ENCODE measurements around the gene AVEN. TPM values are rescaled to one million over a fixed set of nuclear protein-coding genes. Genes with fewer than 3 reads are reported as not detected.
"Not testable (repeated sequence)": the region's sequence is repeated elsewhere in the genome, so short reads cannot be mapped to it uniquely, and the experiment has no call there.

AVEN gene
- total RNA-seq, 2 donors from 2014 or later = 18.9 to 20.7 TPM

GRCh38 chr15:34009656-34010055 is 29.3 kb downstream of the AVEN start:
- no peaks in the 10 kb centered on the region for H3K27me3 Mint-ChIP-seq (ENCODE audit: insufficient read depth)
- WGBS, 2 experiments (ENCODE audit: insufficient coverage in 1 of 2, insufficient read length in 1 of 2) = 71 to 91% methylated on average over 1 of the region's 1 CpG
- no peak for TF ChIP-seq CTCF (conservative IDR thresholded peaks at IDR 0.05)
- no peaks in the 10 kb centered on the region for H3K36me3 ChIP-seq (ENCODE audit: control insufficient read depth, insufficient read depth, low read length)
- no peak overlapping the region for H3K27ac Mint-ChIP-seq
- H3K36me3 Mint-ChIP-seq (ENCODE audit: low read depth) = peaks cover 2% of the 10 kb centered on the region
- H3K27me3 ChIP-seq (ENCODE audit: control insufficient read depth, insufficient read depth, low read length, poor library complexity, severe bottlenecking) = no peaks in the 10 kb centered on the region
- no peak for DNase-seq
- no peak overlapping the region for H3K4me3 Mint-ChIP-seq
- no peaks in the 10 kb centered on the region for H3K9me3 Mint-ChIP-seq
- no peak overlapping the region for H3K27ac ChIP-seq (ENCODE audit: low read depth, low read length)
- no peak overlapping the region for H3K4me3 ChIP-seq (ENCODE audit: low read length)
- peaks cover 1% of the 10 kb centered on the region for H3K4me1 Mint-ChIP-seq
- no peaks in the 10 kb centered on the region for H3K9me3 ChIP-seq (ENCODE audit: control insufficient read depth, low read length)
- no peak overlapping the region for H3K9ac ChIP-seq (ENCODE audit: extremely low read depth, low read length, poor library complexity, severe bottlenecking)
- H3K4me1 ChIP-seq (ENCODE audit: control insufficient read depth, insufficient read depth, low read length) = no peaks in the 10 kb centered on the region

GRCh38 chr15:34006381-34006780 is 32.6 kb downstream of the AVEN start:
- H3K9me3 Mint-ChIP-seq = no peaks in the 10 kb centered on the region
- no peak overlapping the region for H3K4me3 Mint-ChIP-seq
- Histone ChIP-seq H3K27me3 (ENCODE audit: control insufficient read depth, insufficient read depth, low read length, poor library complexity, severe bottlenecking) (no peaks in the 10 kb centered on the region), H3K4me1 (ENCODE audit: control insufficient read depth, insufficient read depth, low read length) (no peaks in the 10 kb centered on the region), H3K27ac (ENCODE audit: low read depth, low read length) (no peak overlapping the region), H3K9me3 (ENCODE audit: control insufficient read depth, low read length) (no peaks in the 10 kb centered on the region), H3K36me3 (ENCODE audit: control insufficient read depth, insufficient read depth, low read length) (no peaks in the 10 kb centered on the region), H3K9ac (ENCODE audit: extremely low read depth, low read length, poor library complexity, severe bottlenecking) (no peak overlapping the region), H3K4me3 (ENCODE audit: low read length) (no peak overlapping the region)
- no peaks in the 10 kb centered on the region for H3K4me1 Mint-ChIP-seq
- WGBS, 2 experiments (ENCODE audit: insufficient coverage in 1 of 2, insufficient read length in 1 of 2) = 78% methylated on average over 2 of the region's 2 CpGs; no CpG with 5 or more reads in 1 of the 2 experiments
- TF ChIP-seq CTCF (conservative IDR thresholded peaks at IDR 0.05) = no peak
- no peak for DNase-seq
- peaks cover 6% of the 10 kb centered on the region for H3K36me3 Mint-ChIP-seq (ENCODE audit: low read depth)
- no peaks in the 10 kb centered on the region for H3K27me3 Mint-ChIP-seq (ENCODE audit: insufficient read depth)
- no peak overlapping the region for H3K27ac Mint-ChIP-seq

- no peak overlapping the region for H3K27ac Mint-ChIP-seq
- Histone ChIP-seq H3K9me3 (ENCODE audit: control insufficient read depth, low read length) (no peaks in the 10 kb centered on the region), H3K36me3 (ENCODE audit: control insufficient read depth, insufficient read depth, low read length) (no peaks in the 10 kb centered on the region), H3K4me3 (ENCODE audit: low read length) (no peak overlapping the region), H3K27ac (ENCODE audit: low read depth, low read length) (no peak overlapping the region), H3K4me1 (ENCODE audit: control insufficient read depth, insufficient read depth, low read length) (no peaks in the 10 kb centered on the region), H3K27me3 (ENCODE audit: control insufficient read depth, insufficient read depth, low read length, poor library complexity, severe bottlenecking) (no peaks in the 10 kb centered on the region), H3K9ac (ENCODE audit: extremely low read depth, low read length, poor library complexity, severe bottlenecking) (no peak overlapping the region)
- peaks cover 6% of the 10 kb centered on the region for H3K36me3 Mint-ChIP-seq (ENCODE audit: low read depth)
- no peaks in the 10 kb centered on the region for H3K27me3 Mint-ChIP-seq (ENCODE audit: insufficient read depth)
- 50 to 67% methylated on average over 2 to 3 of the region's 3 CpGs for WGBS, 2 experiments (ENCODE audit: insufficient coverage in 1 of 2, insufficient read length in 1 of 2)
- no peaks in the 10 kb centered on the region for H3K9me3 Mint-ChIP-seq
- H3K4me3 Mint-ChIP-seq = no peak overlapping the region
- no peak for DNase-seq
- no peak for TF ChIP-seq CTCF (conservative IDR thresholded peaks at IDR 0.05)
- no peaks in the 10 kb centered on the region for H3K4me1 Mint-ChIP-seq
Measured at GRCh38 chr15:34001536-34001935, 37.5 kb downstream of the AVEN start.

- DNase-seq; H3K27me3 ChIP-seq (ENCODE audit: control insufficient read depth, insufficient read depth, low read length, poor library complexity, severe bottlenecking); H3K27me3 Mint-ChIP-seq (ENCODE audit: insufficient read depth); H3K27ac Mint-ChIP-seq; H3K36me3 Mint-ChIP-seq (ENCODE audit: low read depth); H3K4me3 ChIP-seq (ENCODE audit: low read length); H3K9ac ChIP-seq (ENCODE audit: extremely low read depth, low read length, poor library complexity, severe bottlenecking); H3K4me1 Mint-ChIP-seq; H3K36me3 ChIP-seq (ENCODE audit: control insufficient read depth, insufficient read depth, low read length); H3K4me3 Mint-ChIP-seq; H3K9me3 Mint-ChIP-seq; H3K27ac ChIP-seq (ENCODE audit: low read depth, low read length); H3K9me3 ChIP-seq (ENCODE audit: control insufficient read depth, low read length); H3K4me1 ChIP-seq (ENCODE audit: control insufficient read depth, insufficient read depth, low read length): not testable (repeated sequence)
- 94 to 95% methylated on average over 9 to 10 of the region's 10 CpGs for WGBS, 2 experiments (ENCODE audit: insufficient coverage in 1 of 2, insufficient read length in 1 of 2)
Measured at GRCh38 chr15:33995666-33996065, 43.3 kb downstream of the AVEN start.

Data from endodermal cell (in vitro differentiated cells).